Adrenal gland (tissue), 12 donors: Measurements from ENCODE around the gene PLXDC2. TPM values are rescaled to one million over a fixed set of nuclear protein-coding genes. Genes with fewer than 3 reads are reported as not detected.
A peak's percentile ranks its signal among the peaks of the same experiment; 100 is the strongest.

Source experiments
- DNase-seq, 7 donors: peaks; one replicate each; pipeline ENCODE4 v3.0.0-alpha.2; 2019 to 2020
- H3K27ac ChIP-seq, 5 donors: fragments of 200-600 bp; sonication (generic) in 4 of 5; 1 replicate in 3 of 5; 2 replicates in 2 of 5; pipeline versions ENCODE4 v1.5.1 to v1.8.0; 2016 to 2020; ENCODE audit warnings: mild to moderate bottlenecking in 1 of 5
- H3K27me3 ChIP-seq: fragments of 200-600 bp; 2 replicates; pipeline ENCODE4 v1.8.0; 2021
- H3K36me3 ChIP-seq, 2 donors: fragments of 200-600 bp; replicated peaks in 1 of 2; 1 replicate in 1 of 2; 2 replicates in 1 of 2; pipeline versions ENCODE4 v1.5.1 to v1.8.0; 2018 to 2022
- H3K4me1 ChIP-seq, 2 donors: fragments of 200-600 bp; replicated peaks in 1 of 2; 1 replicate in 1 of 2; 2 replicates in 1 of 2; pipeline versions ENCODE4 v1.5.1 to v1.8.0; 2018 to 2021
- H3K4me3 ChIP-seq, 4 donors: fragments of 200-600 bp; sonication (generic) in 3 of 4; one replicate each; pipeline ENCODE4 v1.5.1; 2016 to 2018
- H3K9me3 ChIP-seq, 3 donors: fragments of 200-600 bp; sonication (generic) in 1 of 3; replicated peaks in 1 of 3; 1 replicate in 2 of 3; 2 replicates in 1 of 3; pipeline versions ENCODE4 v1.5.1 to v1.8.0; 2016 to 2021
- POLR2A ChIP-seq, 2 donors: fragments of 450-650 bp; IDR thresholded peaks; one replicate each; pipeline ENCODE4 v1.6.1; 2017; ENCODE audit warnings: antibody characterized with exemption in 2 of 2, mild to moderate bottlenecking in 2 of 2, moderate library complexity in 1 of 2
- WGBS, 4 donors: extraction: QIAGEN DNeasy Blood & Tissue Kit in 2 of 4; methylation state at CpG; one replicate each; pipeline versions ENCODE4 v1.1.5 to v1.1.7; 2013 to 2017; 5-methylcytosine and 5-hydroxymethylcytosine counted together
- intact Hi-C, 2 donors: fragments of 100-400 bp; cut with DNase I; formaldehyde crosslinking; loops; one replicate each; pipeline versions ENCODE4 v1.14.1 to v1.15.0; 2022 to 2023
- polyA plus RNA-seq, 3 donors: library from polyadenylated mRNA; stranded (reverse); fragments of 200-250 nt in 2 of 3; fragments of 350-450 nt in 1 of 3; fragmentation: Illumina TruSeq in 1 of 3; extraction: RNeasy Lipid Tissue Mini Kit (QIAGEN cat#74804) in 1 of 3; gene quantifications; one replicate each; pipeline ENCODE4 v1.2.3, GENCODE V29; 2013 to 2014
- total RNA-seq, 9 donors: library from RNA; depleted of rRNA in 4 of 9; stranded (reverse); fragments of >200 nt in 4 of 9; fragments of 120-200 nt in 1 of 9; fragmentation: NEBNext Ultra II Directional in 1 of 9; extraction: Animal tissue kit (Norgen Biotek cat#: 25700) in 1 of 9; gene quantifications; one replicate each; pipeline versions ENCODE4 v1.1.0 to v1.2.4, GENCODE V29; 2013 to 2023
- TF ChIP-seq, protein P1 (sequence below), 6 experiments: fragments of 450-650 bp in 4 of 6; fragments of 200-600 bp in 2 of 6; sonication (generic) in 1 of 6; IDR thresholded peaks; 1 replicate in 5 of 6; 2 replicates in 1 of 6; pipeline versions ENCODE4 v1.5.1 to v1.8.0; 2016 to 2021; ENCODE audit warnings: antibody characterized with exemption in 6 of 6, mild to moderate bottlenecking in 2 of 6, moderate library complexity in 1 of 6
- donor health status: healthy with polysubstance abuse.
- donor health status: Bipolar disorder and iron deficiency.
- donor health status: DM: yes; HTN: yes; CAD: no.
- donor health status: DM: no; HTN: no; CAD: no.
- donor health status: DM: no; HTN: no; CAD: no.
- donor health status: DM: yes; HTN: yes; CAD: no.

Gene PLXDC2
- total and polyA plus RNA-seq, 12 donors: 12.1 to 127 (median 75.1) TPM

DNA sequence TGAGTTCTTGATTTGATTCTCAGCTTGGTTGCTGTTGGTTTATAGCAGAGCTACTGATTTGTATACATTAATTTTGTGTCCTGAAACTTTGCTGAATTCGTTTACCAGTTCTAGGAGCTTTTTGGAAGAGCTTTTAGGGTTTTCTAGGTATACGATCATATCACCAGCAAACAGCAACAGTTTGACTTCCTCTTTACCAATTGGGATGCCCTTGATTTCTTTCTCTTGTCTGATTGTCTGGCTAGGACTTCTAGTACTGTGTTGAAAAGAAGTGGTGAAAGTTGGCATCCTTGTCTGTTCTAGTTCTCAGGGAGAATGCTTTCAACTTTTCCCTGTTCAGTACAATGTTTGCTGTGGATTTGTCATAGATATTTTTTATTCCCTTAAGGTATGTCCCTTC lies 86.2 kb downstream of the PLXDC2 start:
- Histone ChIP-seq H3K27ac (no peak overlapping the region), H3K4me3 (no peak overlapping the region), H3K9me3 (no peaks in the 10 kb centered on the region), H3K4me1 (peaks cover 0 to 16% of the 10 kb centered on the region in 2 donors), H3K27me3 (no peaks in the 10 kb centered on the region), H3K36me3 (no peaks in the 10 kb centered on the region)
- TF ChIP-seq POLR2A (IDR thresholded peaks at IDR 0.05): no peak
- TF ChIP-seq, protein P1, sequence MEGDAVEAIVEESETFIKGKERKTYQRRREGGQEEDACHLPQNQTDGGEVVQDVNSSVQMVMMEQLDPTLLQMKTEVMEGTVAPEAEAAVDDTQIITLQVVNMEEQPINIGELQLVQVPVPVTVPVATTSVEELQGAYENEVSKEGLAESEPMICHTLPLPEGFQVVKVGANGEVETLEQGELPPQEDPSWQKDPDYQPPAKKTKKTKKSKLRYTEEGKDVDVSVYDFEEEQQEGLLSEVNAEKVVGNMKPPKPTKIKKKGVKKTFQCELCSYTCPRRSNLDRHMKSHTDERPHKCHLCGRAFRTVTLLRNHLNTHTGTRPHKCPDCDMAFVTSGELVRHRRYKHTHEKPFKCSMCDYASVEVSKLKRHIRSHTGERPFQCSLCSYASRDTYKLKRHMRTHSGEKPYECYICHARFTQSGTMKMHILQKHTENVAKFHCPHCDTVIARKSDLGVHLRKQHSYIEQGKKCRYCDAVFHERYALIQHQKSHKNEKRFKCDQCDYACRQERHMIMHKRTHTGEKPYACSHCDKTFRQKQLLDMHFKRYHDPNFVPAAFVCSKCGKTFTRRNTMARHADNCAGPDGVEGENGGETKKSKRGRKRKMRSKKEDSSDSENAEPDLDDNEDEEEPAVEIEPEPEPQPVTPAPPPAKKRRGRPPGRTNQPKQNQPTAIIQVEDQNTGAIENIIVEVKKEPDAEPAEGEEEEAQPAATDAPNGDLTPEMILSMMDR (IDR thresholded peaks at IDR 0.05): no peak
- intact Hi-C loops: no loop called here
- DNase-seq: no peak
- 53 to 60% (median 56%) methylated on average over 2 of the region's 2 CpGs for WGBS, 4 donors

DNA sequence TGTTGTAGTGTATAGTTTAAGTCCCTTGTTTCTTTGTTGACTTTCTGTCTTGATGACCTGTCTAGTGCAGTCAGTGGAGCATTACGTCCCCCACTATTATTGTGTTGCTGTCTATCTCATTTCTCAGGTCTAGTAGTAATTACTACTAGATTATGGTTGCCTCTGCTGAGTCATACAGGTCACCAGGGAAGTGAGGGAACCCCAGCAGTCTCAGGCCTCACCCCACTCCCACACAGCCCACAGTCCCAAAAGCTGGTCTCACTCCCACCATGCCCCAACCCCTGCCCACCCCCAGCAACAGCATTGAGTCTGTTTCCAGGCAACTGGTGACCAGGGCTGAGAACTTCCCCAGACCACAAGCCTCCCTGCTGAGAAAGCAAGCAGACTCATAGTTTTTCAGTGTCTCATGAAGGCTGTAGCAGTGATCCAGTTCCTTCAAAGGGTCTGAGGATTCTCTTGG lies 88.0 kb downstream of the PLXDC2 start:
- DNase-seq: no peak
- Histone ChIP-seq H3K27me3 (no peaks in the 10 kb centered on the region), H3K27ac (no peak overlapping the region), H3K36me3 (no peaks in the 10 kb centered on the region), H3K4me1 (peaks cover 0 to 22% of the 10 kb centered on the region in 2 donors), H3K9me3 (no peaks in the 10 kb centered on the region), H3K4me3 (no peak overlapping the region)
- TF ChIP-seq, protein P1 (IDR thresholded peaks at IDR 0.05): no peak
- TF ChIP-seq POLR2A (IDR thresholded peaks at IDR 0.05): no peak
- WGBS, 4 donors: 88 to 96% (median 91%) methylated on average over 1 of the region's 1 CpG
- intact Hi-C loops: no loop called here

DNA sequence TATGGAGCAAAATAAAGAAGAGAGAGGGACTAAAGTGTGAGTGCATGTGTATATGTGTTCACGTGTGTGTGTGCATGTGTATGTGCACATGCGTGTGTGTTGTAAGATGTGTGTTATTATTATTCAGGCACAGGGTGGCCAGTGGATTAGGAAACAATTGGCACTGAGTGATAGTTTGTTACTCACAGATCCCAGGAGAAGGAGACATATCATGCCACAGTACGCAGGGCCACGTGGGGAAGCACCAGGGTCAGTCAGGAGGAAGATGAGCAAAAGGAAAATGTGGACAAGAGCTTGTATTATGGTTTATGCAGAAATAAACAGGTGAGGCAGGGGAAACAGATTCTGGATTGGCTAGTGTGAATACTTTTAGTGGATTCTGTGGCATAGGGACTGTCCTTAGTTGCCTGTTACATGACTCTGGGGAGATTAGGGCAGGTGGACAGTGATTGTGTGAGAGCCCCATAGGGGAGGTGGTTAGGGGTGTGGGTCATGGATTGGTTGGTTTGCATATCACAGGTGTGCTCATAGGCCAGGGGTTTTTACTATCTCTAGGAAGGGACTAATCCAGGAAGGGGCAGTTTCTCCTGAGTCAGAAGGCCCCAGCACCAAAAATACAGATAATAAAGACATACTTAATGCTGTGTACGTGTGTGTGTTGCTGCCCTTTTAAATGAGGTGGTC lies 90.0 kb downstream of the PLXDC2 start:
- intact Hi-C loops: no loop called here
- no peak overlapping the region for H3K4me3 ChIP-seq
- H3K27me3 ChIP-seq: no peaks in the 10 kb centered on the region
- H3K4me1 ChIP-seq: peaks cover 5 to 27% of the 10 kb centered on the region in 2 donors
- H3K9me3 ChIP-seq: no peaks in the 10 kb centered on the region
- no peaks in the 10 kb centered on the region for H3K36me3 ChIP-seq
- peak overlapping the region in 1 of 5 donors; percentile 9 for H3K27ac ChIP-seq
- 79 to 94% (median 87%) methylated on average over 5 of the region's 5 CpGs for WGBS, 4 donors
- DNase-seq: peak in 1 of 7 donors; percentile 36
- TF ChIP-seq POLR2A (IDR thresholded peaks at IDR 0.05): no peak
- TF ChIP-seq, protein P1 (IDR thresholded peaks at IDR 0.05): no peak

DNA sequence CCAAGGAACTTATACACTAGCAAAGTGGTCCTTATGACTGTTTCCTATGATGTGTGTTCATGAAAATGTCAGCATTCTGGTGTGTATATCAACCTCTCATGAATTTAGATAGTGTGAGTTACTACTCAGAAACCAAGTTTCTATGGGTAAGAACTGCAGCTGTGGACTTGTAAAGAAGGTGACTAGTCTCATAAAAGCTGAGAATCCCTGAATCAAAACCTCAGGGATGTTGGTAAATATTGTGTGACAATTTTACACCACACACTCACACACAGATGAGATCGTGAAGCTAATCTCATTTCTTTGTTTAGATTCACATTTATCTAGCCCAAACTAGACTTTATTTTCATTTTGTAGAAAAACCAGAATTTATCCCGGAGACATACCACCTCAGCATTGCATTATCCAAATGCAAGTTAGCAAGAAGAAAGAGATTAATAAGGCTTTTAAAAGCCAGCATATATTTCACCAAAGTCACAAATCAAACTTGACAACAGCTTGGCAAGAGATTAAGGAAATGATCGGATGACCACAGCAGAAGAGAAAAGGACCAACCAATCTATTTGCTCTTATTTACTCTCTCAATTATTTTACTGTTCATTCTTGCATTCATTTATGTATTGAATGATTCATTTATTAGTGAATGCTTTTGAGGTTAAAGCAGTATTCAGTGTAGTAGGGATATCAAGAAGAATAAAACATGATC lies 92.9 kb downstream of the PLXDC2 start:
- Histone ChIP-seq H3K4me3 (no peak overlapping the region), H3K4me1 (peaks cover 5 to 18% of the 10 kb centered on the region in 2 donors), H3K27me3 (no peaks in the 10 kb centered on the region), H3K27ac (no peak overlapping the region), H3K36me3 (no peaks in the 10 kb centered on the region), H3K9me3 (peaks cover 0 to under 1% (median 0%) of the 10 kb centered on the region in 3 donors)
- no peak for DNase-seq
- WGBS, 4 donors: 14 to 30% (median 20%) methylated on average over 3 of the region's 3 CpGs
- TF ChIP-seq POLR2A (IDR thresholded peaks at IDR 0.05): no peak
- TF ChIP-seq, protein P1 (IDR thresholded peaks at IDR 0.05): no peak
- intact Hi-C loops: no loop called here
